SH-SY5Y (cell line): ENCODE results near the gene HSPA13.

ENCODE experiments used
- GATA2 ChIP-seq: IDR thresholded peaks from 2 replicates; pipeline ENCODE4 v1.6.1; 2011; ENCODE audit warnings: mild to moderate bottlenecking, low read depth, low read length
- GATA3 ChIP-seq: IDR thresholded peaks from 2 replicates; pipeline ENCODE4 v1.6.1; 2011; ENCODE audit warnings: low read depth, mild to moderate bottlenecking, low read length, moderate library complexity

Gene HSPA13

GRCh38 chr21:14382835-14383595 is at the start of gene HSPA13:
HSPA13 (minus strand) TSS chr21:14383146; CDS start chr21:14383119, 27 bp downstream.
- no peak for TF ChIP-seq GATA3
- peak; percentile 72 for TF ChIP-seq GATA2

GRCh38 chr21:14418920-14419319 is 36.0 kb upstream of the HSPA13 start:
- TF ChIP-seq GATA3 (no peak), GATA2 (no peak)

- TF ChIP-seq GATA3 (no peak), GATA2 (no peak)
These were observed 32.1 kb upstream of the HSPA13 start for GRCh38 chr21:14414932-14415508.

GRCh38 chr21:14405962-14406361 is 23.0 kb upstream of the HSPA13 start:
- no peak for TF ChIP-seq GATA3
- TF ChIP-seq GATA2: no peak

- TF ChIP-seq GATA3 (no peak), GATA2 (no peak)
These were observed 22.3 kb upstream of the HSPA13 start for GRCh38 chr21:14405225-14405624.

- TF ChIP-seq GATA2 (no peak), GATA3 (no peak)
These were observed 20.9 kb upstream of the HSPA13 start for GRCh38 chr21:14403681-14404318.

- TF ChIP-seq GATA3: no peak
- no peak for TF ChIP-seq GATA2
These were observed 18.3 kb upstream of the HSPA13 start for GRCh38 chr21:14401217-14401616.

GRCh38 chr21:14388282-14388681 is 5.3 kb upstream of the HSPA13 start:
- TF ChIP-seq GATA3 (no peak), GATA2 (no peak)

- TF ChIP-seq GATA3 (no peak), GATA2 (no peak)
These were observed 1.5 kb upstream of the HSPA13 start for GRCh38 chr21:14384453-14384852.

GRCh38 chr21:14383596-14384180 is 742 bp upstream of the HSPA13 start:
- no peak for TF ChIP-seq GATA2

- TF ChIP-seq GATA2 (no peak), GATA3 (no peak)
These were observed 486 bp downstream of the HSPA13 start for GRCh38 chr21:14382486-14382834.

GRCh38 chr21:14376854-14377253 is 6.1 kb downstream of the HSPA13 start:
- no peak for TF ChIP-seq GATA3
- no peak for TF ChIP-seq GATA2

- TF ChIP-seq GATA3 (no peak), GATA2 (no peak)
These were observed 15.9 kb downstream of the HSPA13 start for GRCh38 chr21:14366998-14367397.

GRCh38 chr21:14361958-14362357 is 21.0 kb downstream of the HSPA13 start:
- TF ChIP-seq GATA2: no peak
- no peak for TF ChIP-seq GATA3

GRCh38 chr21:14358775-14359174 is 24.2 kb downstream of the HSPA13 start:
- no peak for TF ChIP-seq GATA2
- no peak for TF ChIP-seq GATA3
